CD4-positive, alpha-beta T cell (primary cell): ENCODE results near the gene RASGRF2. TPM values are rescaled to one million over a fixed set of nuclear protein-coding genes. Genes with fewer than 3 reads are reported as not detected.

ENCODE experiments used
- ATAC-seq: fragments of 200-7000 bp; cut with Tn5 transposase; one replicate; pipeline ENCODE4 v1.10.0; 2022; ENCODE audit warnings: mild to moderate bottlenecking; ENCODE audit not compliant: poor library complexity
- CTCF ChIA-PET: fragments of 350-600 bp; sonication (Branson Sonifier 250); formaldehyde crosslinking; loops from one replicate; lab custom pipeline; 2021; ENCODE audit warnings: antibody characterized with exemption, inconsistent platforms; lab: Charles Lee
- POLR2A ChIA-PET: fragments of 350-600 bp; sonication (Branson Sonifier 250); formaldehyde crosslinking; loops from one replicate; lab custom pipeline; 2021; ENCODE audit warnings: antibody characterized with exemption, inconsistent platforms; lab: Charles Lee
- DNase-seq, 14 experiments: peaks; one replicate each; pipeline ENCODE4 v3.0.0-alpha.2; 2013 to 2020; ENCODE audit warnings: mixed read lengths in 2 of 14
- H3K27ac ChIP-seq, 2 donors: one replicate each; pipeline versions ENCODE4 v1.5.1 to v1.7.0; 2013; ENCODE audit warnings: low read length in 2 of 2, low read depth in 1 of 2, mild to moderate bottlenecking in 1 of 2
- H3K27me3 ChIP-seq, 2 experiments: 1 replicate in 1 of 2; 2 replicates in 1 of 2; pipeline versions ENCODE4 v1.6.1 to v1.7.0; 2013; ENCODE audit warnings: low read length in 2 of 2, control low read depth in 1 of 2, mild to moderate bottlenecking in 1 of 2, moderate library complexity in 1 of 2; ENCODE audit not compliant: insufficient read depth in 2 of 2, control insufficient read depth in 1 of 2
- H3K36me3 ChIP-seq: one replicate; pipeline ENCODE4 v1.6.1; 2013; ENCODE audit warnings: low read length, control low read depth; ENCODE audit not compliant: insufficient read depth
- H3K4me1 ChIP-seq: one replicate; pipeline ENCODE4 v1.6.1; 2013; ENCODE audit warnings: low read length, control low read depth; ENCODE audit not compliant: insufficient read depth
- H3K4me3 ChIP-seq: one replicate; pipeline ENCODE4 v1.5.1; 2013; ENCODE audit warnings: mild to moderate bottlenecking, low read length, moderate library complexity
- H3K9me3 ChIP-seq, 2 experiments: 1 replicate in 1 of 2; 2 replicates in 1 of 2; pipeline versions ENCODE4 v1.6.1 to v1.7.0; 2013; ENCODE audit warnings: low read length in 2 of 2, mild to moderate bottlenecking in 2 of 2, control low read depth in 1 of 2, moderate library complexity in 1 of 2; ENCODE audit not compliant: control insufficient read depth in 1 of 2, insufficient read depth in 1 of 2
- H3K27ac Mint-ChIP-seq: one replicate; pipeline ENCODE4 v1.8.0; 2020; ENCODE audit warnings: mixed read lengths
- H3K27me3 Mint-ChIP-seq: one replicate; pipeline ENCODE4 v1.8.0; 2021; ENCODE audit warnings: mixed read lengths
- H3K36me3 Mint-ChIP-seq: one replicate; pipeline ENCODE4 v1.8.0; 2021; ENCODE audit warnings: low read depth, mixed read lengths
- H3K4me1 Mint-ChIP-seq: one replicate; pipeline ENCODE4 v1.8.0; 2021; ENCODE audit warnings: low read depth, mixed read lengths
- H3K4me3 Mint-ChIP-seq: one replicate; pipeline ENCODE4 v1.8.0; 2020; ENCODE audit warnings: mild to moderate bottlenecking, mixed read lengths
- H3K9me3 Mint-ChIP-seq: one replicate; pipeline ENCODE4 v1.8.0; 2020; ENCODE audit warnings: mixed read lengths
- CTCF ChIP-seq: fragments of 200-600 bp; IDR thresholded peaks from one replicate; pipeline ENCODE4 v1.8.0; 2022; ENCODE audit warnings: antibody characterized with exemption, mild to moderate bottlenecking
- intact Hi-C, 2 experiments: fragments of 100-400 bp; cut with DNase I in 1 of 2; cut with micrococcal nuclease in 1 of 2; formaldehyde crosslinking; loops; one replicate each; pipeline versions ENCODE4 v1.15.1 to v1.9.0; 2023 to 2025; cut with DNase I, micrococcal nuclease
- total RNA-seq, 174 experiments: library from RNA in 2 of 174; stranded (reverse) in 2 of 174; gene quantifications; one replicate each; pipeline ENCODE4 v1.2.3 and lab custom pipeline; 2021 to 2026

The RASGRF2 gene
- total RNA-seq, 2 experiments from 2014 or later = 21.9 to 24.9 TPM

- POLR2A ChIA-PET = no interaction called here
- CTCF ChIA-PET = no interaction called here
- ATAC-seq (no peak), DNase-seq (no peak)
- Histone ChIP-seq H3K4me3 (no peak overlapping the region), H3K9me3 (no peaks in the 10 kb centered on the region), H3K27me3 (no peaks in the 10 kb centered on the region), H3K4me1 (peaks cover 1% of the 10 kb centered on the region), H3K27ac (no peak overlapping the region), H3K36me3 (no peaks in the 10 kb centered on the region)
- Mint-ChIP-seq H3K4me3 (no peak overlapping the region), H3K27me3 (no peaks in the 10 kb centered on the region), H3K36me3 (no peaks in the 10 kb centered on the region), H3K9me3 (no peaks in the 10 kb centered on the region), H3K27ac (no peak overlapping the region), H3K4me1 (peaks cover 10% of the 10 kb centered on the region)
- TF ChIP-seq CTCF = no peak
- intact Hi-C loops = loop anchor here in 1 of 2 experiments (10.0 kb wide), 1 partner anchor 264 kb away; no protein-coding TSS in a partner anchor
Measured at GRCh38 chr5:80930940-80931339, 29.2 kb upstream of the RASGRF2 start.

GRCh38 chr5:80931411-80931810 is 28.8 kb upstream of the RASGRF2 start:
- Mint-ChIP-seq H3K36me3 (no peaks in the 10 kb centered on the region), H3K4me1 (peaks cover 12% of the 10 kb centered on the region), H3K27me3 (no peaks in the 10 kb centered on the region), H3K27ac (no peak overlapping the region), H3K9me3 (no peaks in the 10 kb centered on the region), H3K4me3 (no peak overlapping the region)
- TF ChIP-seq CTCF = no peak
- no peaks in the 10 kb centered on the region for H3K36me3 ChIP-seq
- H3K27me3 ChIP-seq = no peaks in the 10 kb centered on the region
- DNase-seq = no peak
- ChIA-PET POLR2A (no interaction called here), CTCF (interaction anchor here (1.0 kb wide), 1 partner anchor 11 kb away, joined by 4 read pairs; no protein-coding TSS in a partner anchor)
- H3K4me1 ChIP-seq = peaks cover 4% of the 10 kb centered on the region
- ATAC-seq = no peak
- no peaks in the 10 kb centered on the region for H3K9me3 ChIP-seq
- H3K27ac ChIP-seq = no peak overlapping the region
- no peak overlapping the region for H3K4me3 ChIP-seq
- intact Hi-C loops = loop anchor here in 1 of 2 experiments (10.0 kb wide), 1 partner anchor 263 kb away; no protein-coding TSS in a partner anchor

GRCh38 chr5:80933036-80933435 is 27.1 kb upstream of the RASGRF2 start:
- Mint-ChIP-seq H3K36me3 (no peaks in the 10 kb centered on the region), H3K27me3 (no peaks in the 10 kb centered on the region), H3K4me3 (no peak overlapping the region), H3K27ac (no peak overlapping the region), H3K4me1 (peaks cover 8% of the 10 kb centered on the region), H3K9me3 (no peaks in the 10 kb centered on the region)
- peaks cover 4% of the 10 kb centered on the region for H3K4me1 ChIP-seq
- no peak for TF ChIP-seq CTCF
- no peak overlapping the region for H3K4me3 ChIP-seq
- no peaks in the 10 kb centered on the region for H3K9me3 ChIP-seq
- POLR2A ChIA-PET = interaction anchor here (1.0 kb wide), 1 partner anchor 28 kb away, joined by 3 read pairs; no protein-coding TSS in a partner anchor
- no peak overlapping the region for H3K27ac ChIP-seq
- DNase-seq = no peak
- ATAC-seq = no peak
- no peaks in the 10 kb centered on the region for H3K27me3 ChIP-seq
- CTCF ChIA-PET = no interaction called here
- intact Hi-C loops = loop anchor here in 1 of 2 experiments (10.0 kb wide), 1 partner anchor 262 kb away; no protein-coding TSS in a partner anchor
- H3K36me3 ChIP-seq = no peaks in the 10 kb centered on the region
